HG03175 (cell line): ENCODE data around the gene RAMP3.
A peak's percentile ranks its signal among the peaks of the same experiment; 100 is the strongest.
"Not testable (repeated sequence)": the region's sequence is repeated elsewhere in the genome, so short reads cannot be mapped to it uniquely, and the experiment has no call there.

Source experiments
- ATAC-seq: cut with Tn5 transposase; IDR thresholded peaks from one replicate; pipeline ENCODE4 v1.9.1; 2021; ENCODE audit warnings: mild to moderate bottlenecking, moderate library complexity; ENCODE audit not compliant: unreplicated experiment

Gene RAMP3

GRCh38 chr7:45157653-45158401 lies at the start of gene RAMP3:
RAMP3 (plus strand) TSS chr7:45157791; CDS start chr7:45157829, 38 bp downstream.
- no peak for ATAC-seq

- ATAC-seq, result no peak
These were observed 48.7 kb upstream of the RAMP3 start for GRCh38 chr7:45108863-45109262.

- peak; percentile 97 for ATAC-seq
These were observed 46.0 kb upstream of the RAMP3 start, which contains the start of gene TBRG4 for GRCh38 chr7:45111298-45112223. TBRG4 (minus strand) TSS chr7:45111697; CDS start chr7:45109237, 2,460 bp downstream.

DNA sequence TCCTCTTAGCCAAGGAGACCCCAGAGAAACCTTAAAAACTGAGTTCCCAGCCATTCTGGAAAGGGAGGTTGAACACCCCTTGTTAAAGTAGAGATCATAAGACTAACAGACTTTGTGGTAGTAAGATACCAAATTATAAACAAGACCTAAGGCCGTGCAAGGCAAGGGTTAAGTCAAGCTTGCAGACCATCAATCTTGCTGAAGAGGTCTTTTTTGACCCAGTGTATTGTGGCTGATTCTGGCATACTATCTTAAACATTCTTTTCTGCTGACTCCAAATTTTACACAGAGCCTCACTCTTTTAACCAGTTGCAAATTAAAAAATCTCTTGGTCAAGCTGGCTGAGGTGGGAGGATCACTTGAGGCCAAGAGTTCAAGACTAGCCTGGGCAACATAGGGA lies 44.9 kb upstream of the RAMP3 start:
- no peak for ATAC-seq

DNA sequence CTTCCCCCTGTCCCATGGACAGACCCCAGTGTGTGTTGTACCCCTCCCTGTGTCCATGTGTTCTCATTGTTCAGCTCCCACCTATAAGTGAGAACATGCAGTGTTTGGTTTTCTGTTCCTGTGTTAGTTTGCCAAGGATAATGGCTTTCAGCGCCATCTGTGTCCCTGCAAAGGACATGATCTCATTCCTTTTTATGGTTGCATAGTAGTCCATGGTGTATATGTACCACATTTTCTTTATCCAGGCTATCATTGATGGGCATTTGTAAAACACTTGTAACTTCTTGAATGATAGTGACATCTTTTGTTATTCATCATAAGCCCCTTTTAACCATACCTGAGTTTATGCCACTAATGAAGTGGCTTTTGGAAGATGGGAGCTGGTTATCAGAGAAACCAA lies 43.3 kb upstream of the RAMP3 start:
- not testable (repeated sequence) for ATAC-seq

DNA sequence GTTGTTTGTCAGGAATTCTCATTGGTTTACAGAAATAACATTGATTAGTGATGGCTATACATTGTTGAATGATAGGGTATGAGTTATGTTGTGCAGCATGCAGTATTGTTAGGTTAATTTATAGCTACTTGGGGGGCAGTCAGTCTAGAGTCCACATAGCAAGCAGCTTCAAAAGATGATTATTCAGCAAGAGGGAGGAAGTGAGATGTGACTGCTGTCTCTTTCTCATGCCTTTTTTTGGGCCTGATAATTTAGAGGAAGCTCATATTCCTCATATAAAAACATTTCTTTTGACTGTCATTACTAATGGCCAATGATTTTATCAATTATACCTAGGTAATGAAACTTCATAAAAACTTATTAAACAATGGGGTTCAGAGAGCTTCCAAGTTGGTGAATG lies 42.7 kb upstream of the RAMP3 start:
- no peak for ATAC-seq

DNA sequence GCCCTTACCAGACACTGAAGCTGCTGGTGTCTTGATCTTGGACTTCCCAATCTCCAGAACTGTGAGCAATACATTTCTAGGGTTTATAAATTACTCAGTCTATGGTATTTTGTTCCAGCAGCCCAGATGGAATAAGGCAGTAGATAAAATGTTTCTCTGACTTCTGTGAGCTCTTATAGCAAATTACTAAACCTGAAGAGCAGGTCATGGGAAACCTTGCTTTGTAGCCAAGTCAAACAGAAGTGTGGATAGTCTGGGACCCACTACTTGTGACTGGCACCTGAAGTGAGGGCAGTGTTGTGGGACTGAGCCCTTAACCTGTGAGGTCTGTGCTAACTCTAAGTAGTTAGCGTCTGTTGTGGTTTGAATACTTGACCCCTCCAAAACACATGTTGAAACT lies 41.5 kb upstream of the RAMP3 start:
- no peak for ATAC-seq

DNA sequence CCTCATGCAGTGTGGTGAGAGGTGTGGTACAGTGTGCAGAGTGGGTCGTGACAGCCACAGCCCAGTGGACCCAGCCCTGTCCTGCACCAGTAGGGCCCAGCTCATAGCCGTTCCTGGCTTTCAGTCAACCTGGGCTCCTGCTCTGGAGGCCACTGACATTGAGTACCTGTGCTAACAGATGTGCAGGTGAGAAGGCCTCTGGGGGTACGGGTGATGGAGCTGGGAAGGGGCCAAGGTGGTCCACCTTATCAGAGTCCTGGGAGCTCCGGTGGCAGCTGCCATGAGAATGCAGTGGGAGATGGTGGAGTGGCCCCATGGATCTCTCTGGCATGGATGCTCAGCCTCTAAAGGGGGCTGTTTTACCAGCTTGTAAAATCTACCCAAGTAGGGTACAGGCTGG lies 40.0 kb upstream of the RAMP3 start:
- no peak for ATAC-seq

DNA sequence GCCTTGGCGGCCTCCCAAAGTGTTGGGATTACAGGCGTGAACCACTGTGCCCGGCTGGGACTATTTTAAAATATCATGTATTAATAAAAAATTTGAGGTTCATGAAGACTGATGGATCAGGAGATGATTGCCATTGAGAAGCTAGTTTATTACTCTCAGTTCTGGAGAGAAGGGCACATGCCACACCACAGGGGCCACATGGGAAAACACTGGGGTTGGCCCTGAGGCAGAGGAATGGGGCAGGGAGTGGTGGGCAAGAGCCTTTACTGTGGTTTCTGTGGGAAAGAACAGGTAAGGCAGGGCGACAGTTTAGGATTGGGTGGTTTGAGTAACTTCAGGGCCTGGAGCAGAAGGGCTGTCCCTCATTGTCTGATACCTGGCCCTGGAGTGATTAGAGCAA lies 39.3 kb upstream of the RAMP3 start:
- no peak for ATAC-seq

- ATAC-seq, result peak; percentile 71
These were observed 38.7 kb upstream of the RAMP3 start for GRCh38 chr7:45118889-45119331.

DNA sequence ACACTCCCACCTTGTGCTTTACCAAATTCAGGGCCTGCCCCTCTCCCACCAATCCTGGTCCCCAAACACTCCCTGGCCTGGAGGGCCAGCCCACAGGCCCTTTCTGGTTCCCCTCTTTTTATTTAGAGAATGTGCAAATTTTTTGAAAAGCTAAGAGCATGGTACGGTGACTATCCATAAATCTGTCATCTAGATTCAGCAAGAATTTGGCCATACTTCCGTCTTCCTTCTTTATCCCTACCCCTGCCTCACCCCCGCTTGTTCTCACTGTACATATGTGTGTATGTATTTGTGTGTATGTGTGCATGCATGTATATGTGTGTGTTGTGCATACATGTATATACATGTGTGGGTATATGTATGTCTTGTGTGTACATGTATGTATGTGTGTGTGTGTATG lies 38.0 kb upstream of the RAMP3 start:
- no peak for ATAC-seq

- no peak for ATAC-seq
These were observed 34.4 kb upstream of the RAMP3 start for GRCh38 chr7:45122975-45123860.

DNA sequence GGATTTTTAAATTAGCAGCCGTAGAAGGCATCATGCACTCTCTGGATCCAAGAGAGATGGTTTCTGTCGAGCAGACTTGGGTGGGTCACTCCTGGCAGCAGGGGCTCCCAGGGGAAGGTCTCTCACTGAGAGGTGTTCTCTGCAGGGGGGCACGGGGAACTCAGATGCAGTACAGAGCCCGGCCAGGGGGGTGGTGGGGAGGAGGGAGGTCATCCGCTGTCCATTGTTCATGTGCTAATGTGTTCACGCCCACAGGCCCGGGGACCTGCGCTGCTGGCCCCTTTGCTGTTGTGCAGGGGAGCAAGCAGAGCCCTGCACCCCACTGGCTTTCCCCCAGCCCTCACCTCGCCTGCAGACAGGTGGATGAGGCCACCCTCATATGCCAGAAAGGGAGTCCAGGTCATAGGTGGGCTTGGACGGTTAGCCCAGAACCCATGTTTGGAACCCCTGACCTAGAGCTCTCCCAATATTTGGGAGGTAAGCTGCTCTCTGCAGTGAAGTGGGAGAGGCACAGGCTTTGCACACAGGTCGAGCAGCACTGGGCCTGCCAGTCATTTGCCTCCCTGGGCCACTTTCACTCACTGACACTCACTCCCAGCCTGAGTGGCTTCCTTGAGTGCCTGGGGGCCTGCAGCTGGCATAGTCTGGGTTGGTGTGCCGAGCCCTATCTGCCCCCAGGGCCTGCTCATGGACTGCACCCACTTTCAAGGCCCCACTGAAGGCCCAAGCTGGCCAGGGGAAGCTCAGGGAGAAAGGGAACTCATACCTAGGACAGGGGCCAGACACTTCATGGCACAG lies 33.5 kb upstream of the RAMP3 start:
- ATAC-seq, result no peak

DNA sequence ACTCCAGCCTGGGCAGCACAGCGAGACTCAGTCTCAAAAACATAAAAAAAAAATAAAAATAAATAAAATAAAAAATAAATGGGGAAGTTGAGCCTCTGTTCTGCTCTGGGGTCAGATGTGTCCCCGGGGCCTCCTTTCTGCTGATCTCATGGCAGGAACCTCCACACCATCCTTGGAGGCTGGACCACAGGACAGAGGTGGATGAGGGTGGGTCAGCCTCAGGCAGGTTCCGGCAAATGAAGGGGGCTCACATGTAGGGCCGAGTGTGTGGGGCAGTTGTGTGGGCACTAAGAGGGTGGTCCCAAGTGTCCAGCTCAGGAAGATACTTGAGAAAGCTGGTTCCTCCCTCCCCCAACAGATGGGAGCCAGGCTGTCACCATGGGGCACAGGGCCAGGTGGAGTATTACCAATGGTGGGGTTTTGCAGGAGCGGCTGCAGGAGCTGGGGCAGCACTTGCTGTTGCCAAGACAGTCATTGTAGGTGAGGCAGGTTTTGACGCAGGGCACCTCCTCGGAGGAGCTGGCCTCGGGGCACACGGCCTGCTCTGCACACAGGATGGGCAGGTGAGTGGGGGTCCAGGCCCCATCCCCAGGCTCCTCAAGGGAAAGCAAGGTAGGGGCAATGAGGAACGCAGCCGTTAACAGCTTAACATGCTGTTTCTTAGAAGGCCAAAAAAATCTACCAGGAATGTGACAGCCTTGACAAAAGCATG lies 32.2 kb upstream of the RAMP3 start:
- no peak for ATAC-seq

DNA sequence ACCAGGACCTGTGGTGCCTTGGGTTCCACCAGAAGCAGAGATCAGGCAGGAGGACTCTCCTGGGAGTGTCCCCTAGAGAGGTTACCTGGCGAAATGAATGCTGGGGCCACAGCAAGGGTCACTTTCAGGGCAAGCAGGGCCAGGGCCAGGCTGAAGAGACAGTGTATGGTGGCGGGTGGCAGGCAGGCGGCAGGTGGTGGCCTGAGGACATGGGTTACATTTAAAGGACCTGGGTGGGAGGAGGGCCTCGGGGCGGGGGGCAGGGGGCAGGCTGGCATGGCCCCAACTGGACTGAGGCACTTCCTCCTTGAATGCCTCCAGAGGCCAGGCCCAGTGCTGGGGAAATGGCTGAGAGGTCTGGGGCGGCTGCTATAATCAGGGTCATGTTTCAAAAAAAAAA lies 31.4 kb upstream of the RAMP3 start:
- no peak for ATAC-seq

DNA sequence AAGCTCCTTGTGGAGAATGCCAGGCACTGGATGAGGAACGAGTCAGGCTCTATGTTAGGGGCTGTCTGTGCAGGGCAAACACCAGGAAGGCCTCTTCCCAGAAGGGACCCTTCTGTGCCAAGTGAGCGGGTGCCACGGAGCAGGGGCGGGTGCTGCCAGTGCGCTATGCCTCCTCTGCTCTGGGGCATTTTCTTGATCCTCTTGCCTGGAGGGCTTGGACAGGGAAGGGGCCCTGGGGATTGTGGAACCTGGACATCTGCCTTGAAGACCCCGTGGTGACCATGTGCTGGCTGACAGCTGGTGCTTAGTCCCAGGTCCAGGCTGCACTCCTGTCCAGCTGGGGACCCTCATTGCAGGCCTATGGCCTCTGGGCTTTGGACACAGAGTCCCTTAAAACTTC lies 30.7 kb upstream of the RAMP3 start:
- ATAC-seq, result no peak

DNA sequence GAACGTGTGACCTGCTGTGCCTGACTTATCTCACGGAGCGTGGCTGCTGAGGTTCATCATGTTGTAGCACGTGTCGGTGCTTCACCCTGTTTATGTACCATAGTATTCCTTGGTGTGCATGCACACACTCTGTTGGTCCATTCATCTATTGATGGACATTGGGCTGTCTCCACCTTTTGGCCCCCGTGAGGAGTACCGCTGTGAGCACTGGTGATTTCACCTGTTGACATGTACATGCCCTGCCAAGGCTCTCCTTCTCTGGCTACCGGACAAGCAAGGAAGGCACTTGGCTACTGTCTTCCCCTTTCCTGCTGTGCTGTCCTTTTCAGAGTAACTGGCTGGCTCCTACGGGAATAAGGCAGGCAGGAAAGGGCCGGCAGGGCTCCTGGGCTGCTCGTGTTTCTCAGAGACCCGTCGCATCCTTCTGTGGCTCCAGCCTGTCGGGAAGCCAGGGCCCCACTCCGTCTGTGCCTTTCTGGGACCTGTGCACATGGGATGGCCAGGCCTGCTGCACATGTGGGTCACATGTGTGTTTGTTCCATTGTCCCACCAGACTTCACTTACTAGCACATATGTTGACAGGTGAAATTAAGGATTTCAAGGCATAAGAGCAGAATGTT lies 28.3 kb upstream of the RAMP3 start:
- no peak for ATAC-seq

GRCh38 chr7:45129906-45130305 lies 27.7 kb upstream of the RAMP3 start:
- no peak for ATAC-seq

- ATAC-seq, result no peak
These were observed 26.7 kb upstream of the RAMP3 start for GRCh38 chr7:45130910-45131309.
